A673 (cell line): Measurements from ENCODE around the gene SHISA5. TPM values are rescaled to one million over a fixed set of nuclear protein-coding genes. Genes with fewer than 3 reads are reported as not detected.

Source experiments
- BruUV-seq: library from RNA; stranded (reverse); fragments of 400-500 nt; replicated peaks from 2 replicates; lab custom pipeline; 2021; lab: Mats Ljungman, UMichigan
- CTCF ChIA-PET: fragments of 300-600 bp; sonication (Branson Sonifier 250); formaldehyde crosslinking; loops from one replicate; lab custom pipeline; 2022; ENCODE audit warnings: antibody characterized with exemption; lab: Charles Lee
- POLR2A ChIA-PET: fragments of 300-600 bp; sonication (Branson Sonifier 250); formaldehyde crosslinking; loops from one replicate; lab custom pipeline; 2022; ENCODE audit warnings: antibody characterized with exemption; ENCODE audit not compliant: low non-redundant PET; lab: Charles Lee
- DNase-seq: peaks from one replicate; pipeline ENCODE4 v3.0.0-alpha.2; 2015; ENCODE audit warnings: low spot score
- H3K27ac ChIP-seq: fragments of 200-600 bp; sonication (generic); 2 replicates; pipeline ENCODE4 v1.5.1; 2016; ENCODE audit warnings: mixed run types, low read depth, mild to moderate bottlenecking, mixed read lengths, antibody characterized with exemption, low read length; ENCODE audit not compliant: poor library complexity, severe bottlenecking
- H3K27me3 ChIP-seq: fragments of 200-600 bp; sonication (generic); replicated peaks from 2 replicates; pipeline ENCODE4 v1.6.1; 2017; ENCODE audit warnings: mixed run types, low read depth, mild to moderate bottlenecking, mixed read lengths, antibody characterized with exemption, low read length; ENCODE audit not compliant: insufficient read depth, poor library complexity
- H3K36me3 ChIP-seq: fragments of 200-600 bp; sonication (generic); 2 replicates; pipeline ENCODE4 v1.6.1; 2016; ENCODE audit warnings: mixed run types, mild to moderate bottlenecking, mixed read lengths, antibody characterized with exemption, low read length; ENCODE audit not compliant: insufficient read depth, poor library complexity, severe bottlenecking
- H3K4me1 ChIP-seq: fragments of 200-600 bp; sonication (generic); 2 replicates; pipeline ENCODE4 v1.6.1; 2017; ENCODE audit warnings: mixed run types, mild to moderate bottlenecking, mixed read lengths, antibody characterized with exemption, low read length; ENCODE audit not compliant: insufficient read depth, poor library complexity, severe bottlenecking
- H3K4me3 ChIP-seq: fragments of 200-600 bp; sonication (generic); 2 replicates; pipeline ENCODE4 v1.5.1; 2016; ENCODE audit warnings: low read depth, mixed run types, mild to moderate bottlenecking, mixed read lengths, low read length; ENCODE audit not compliant: poor library complexity, severe bottlenecking
- H3K9me3 ChIP-seq: fragments of 200-600 bp; sonication (generic); 2 replicates; pipeline ENCODE4 v1.6.1; 2016; ENCODE audit warnings: mixed run types, low read depth, mild to moderate bottlenecking, mixed read lengths, antibody characterized with exemption, low read length; ENCODE audit not compliant: poor library complexity, severe bottlenecking
- EZH2 ChIP-seq: fragments of 200-600 bp; sonication (generic); IDR thresholded peaks from 2 replicates; pipeline ENCODE4 v1.6.1; 2017; ENCODE audit warnings: borderline replicate concordance, low read depth, mild to moderate bottlenecking, mixed read lengths, antibody characterized with exemption, low read length; ENCODE audit not compliant: poor library complexity, severe bottlenecking
- intact Hi-C: fragments of 100-400 bp; cut with micrococcal nuclease; formaldehyde crosslinking; loops from one replicate; pipeline ENCODE4 v1.10.0; 2022; ENCODE audit not compliant: unreplicated experiment
- total RNA-seq: library from RNA; stranded (reverse); gene quantifications from 2 replicates; pipeline ENCODE4 v1.2.3, GENCODE V29; 2021
- TF ChIP-seq, protein P1 (sequence below): fragments of 300-800, 200-600 bp; sonication (generic); conservative IDR thresholded peaks from 2 replicates; pipeline ENCODE4 v1.5.1; 2017; ENCODE audit warnings: low read depth, mild to moderate bottlenecking, antibody characterized with exemption, low read length, moderate library complexity, mixed read lengths

The SHISA5 gene
- total RNA-seq, 1 experiment from 2014 or later: 61.8 TPM

- BruUV-seq: no TSS peak
- H3K4me1 ChIP-seq: no peaks in the 10 kb centered on the region
- no peaks in the 10 kb centered on the region for H3K27me3 ChIP-seq
- no peak for TF ChIP-seq EZH2
- TF ChIP-seq, protein P1, sequence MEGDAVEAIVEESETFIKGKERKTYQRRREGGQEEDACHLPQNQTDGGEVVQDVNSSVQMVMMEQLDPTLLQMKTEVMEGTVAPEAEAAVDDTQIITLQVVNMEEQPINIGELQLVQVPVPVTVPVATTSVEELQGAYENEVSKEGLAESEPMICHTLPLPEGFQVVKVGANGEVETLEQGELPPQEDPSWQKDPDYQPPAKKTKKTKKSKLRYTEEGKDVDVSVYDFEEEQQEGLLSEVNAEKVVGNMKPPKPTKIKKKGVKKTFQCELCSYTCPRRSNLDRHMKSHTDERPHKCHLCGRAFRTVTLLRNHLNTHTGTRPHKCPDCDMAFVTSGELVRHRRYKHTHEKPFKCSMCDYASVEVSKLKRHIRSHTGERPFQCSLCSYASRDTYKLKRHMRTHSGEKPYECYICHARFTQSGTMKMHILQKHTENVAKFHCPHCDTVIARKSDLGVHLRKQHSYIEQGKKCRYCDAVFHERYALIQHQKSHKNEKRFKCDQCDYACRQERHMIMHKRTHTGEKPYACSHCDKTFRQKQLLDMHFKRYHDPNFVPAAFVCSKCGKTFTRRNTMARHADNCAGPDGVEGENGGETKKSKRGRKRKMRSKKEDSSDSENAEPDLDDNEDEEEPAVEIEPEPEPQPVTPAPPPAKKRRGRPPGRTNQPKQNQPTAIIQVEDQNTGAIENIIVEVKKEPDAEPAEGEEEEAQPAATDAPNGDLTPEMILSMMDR: no peak
- no peak overlapping the region for H3K4me3 ChIP-seq
- no peak for DNase-seq
- ChIA-PET POLR2A (no interaction called here), CTCF (no interaction called here)
- no peaks in the 10 kb centered on the region for H3K9me3 ChIP-seq
- no peaks in the 10 kb centered on the region for H3K36me3 ChIP-seq
- H3K27ac ChIP-seq: no peak overlapping the region
- intact Hi-C loops: no loop called here
Measured at GRCh38 chr3:48524970-48525369, 21.0 kb upstream of the SHISA5 start.

DNA sequence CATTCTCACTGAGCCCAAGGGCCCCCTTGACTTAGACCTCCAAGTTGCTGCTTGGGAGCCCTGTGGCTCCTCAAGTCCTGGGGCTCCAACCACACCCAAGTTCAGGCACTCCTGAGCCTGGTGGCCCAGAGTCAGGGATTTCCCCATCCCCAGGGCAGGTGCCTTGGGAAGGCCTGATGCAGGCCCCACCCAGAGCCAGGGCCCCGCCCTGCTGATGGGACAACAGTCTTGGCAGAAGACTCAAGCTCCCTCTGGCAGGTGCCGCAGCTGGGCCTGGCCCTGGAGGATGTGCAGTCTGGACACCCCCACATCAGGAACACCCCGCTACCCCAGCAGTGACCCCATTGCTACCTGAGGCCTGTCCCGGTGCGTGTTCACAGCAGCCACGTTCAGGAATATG, 17.7 kb upstream of the SHISA5 start:
- no TSS peak for BruUV-seq
- POLR2A ChIA-PET: no interaction called here
- CTCF ChIA-PET: no interaction called here

DNA sequence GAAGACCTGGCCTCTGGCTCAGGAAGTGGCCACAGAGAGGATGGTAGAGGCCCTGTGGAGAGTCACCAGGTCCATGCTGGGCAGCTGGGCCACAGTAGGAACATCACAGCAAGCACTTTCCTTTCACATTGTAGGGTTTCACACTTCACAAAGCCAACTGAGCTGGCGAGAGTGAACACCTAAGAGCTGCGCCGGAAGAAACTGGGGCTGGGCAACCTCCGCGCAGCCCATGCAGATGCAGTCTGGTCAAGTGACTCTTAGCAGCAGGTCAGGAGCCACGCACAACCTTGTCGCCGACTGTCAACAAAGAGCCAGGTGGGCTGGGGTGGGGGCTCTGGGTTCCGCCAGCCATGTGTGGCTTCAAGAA, 15.3 kb upstream of the SHISA5 start:
- Histone ChIP-seq H3K27ac (no peak overlapping the region), H3K4me3 (no peak overlapping the region), H3K36me3 (no peaks in the 10 kb centered on the region), H3K27me3 (no peaks in the 10 kb centered on the region), H3K4me1 (no peaks in the 10 kb centered on the region), H3K9me3 (no peaks in the 10 kb centered on the region)
- ChIA-PET POLR2A (interaction anchor here (0.5 kb wide), 1 partner anchor 57 kb away, joined by 3 read pairs; no protein-coding TSS in a partner anchor), CTCF (no interaction called here)
- no peak for TF ChIP-seq EZH2
- TF ChIP-seq, protein P1: no peak
- BruUV-seq: no TSS peak
- no peak for DNase-seq
- intact Hi-C loops: no loop called here

More for the DNA sequence above, 17.7 kb upstream of the SHISA5 start:
- no peak overlapping the region for H3K4me3 ChIP-seq
- DNase-seq: no peak
- H3K4me1 ChIP-seq: no peaks in the 10 kb centered on the region
- no peak overlapping the region for H3K27ac ChIP-seq
- intact Hi-C loops: no loop called here
- no peaks in the 10 kb centered on the region for H3K27me3 ChIP-seq
- no peak for TF ChIP-seq EZH2
- TF ChIP-seq, protein P1: no peak
- no peaks in the 10 kb centered on the region for H3K9me3 ChIP-seq
- H3K36me3 ChIP-seq: no peaks in the 10 kb centered on the region
